ENCODE data around the gene ANKRD44. TPM values are rescaled to one million over a fixed set of nuclear protein-coding genes. Genes with fewer than 3 reads are reported as not detected.

Gene ANKRD44
- polyA plus RNA-seq, 2 of the 4 experiments (the other 2 are of a cell fraction), result 0.97 to 5.9 TPM

DNA sequence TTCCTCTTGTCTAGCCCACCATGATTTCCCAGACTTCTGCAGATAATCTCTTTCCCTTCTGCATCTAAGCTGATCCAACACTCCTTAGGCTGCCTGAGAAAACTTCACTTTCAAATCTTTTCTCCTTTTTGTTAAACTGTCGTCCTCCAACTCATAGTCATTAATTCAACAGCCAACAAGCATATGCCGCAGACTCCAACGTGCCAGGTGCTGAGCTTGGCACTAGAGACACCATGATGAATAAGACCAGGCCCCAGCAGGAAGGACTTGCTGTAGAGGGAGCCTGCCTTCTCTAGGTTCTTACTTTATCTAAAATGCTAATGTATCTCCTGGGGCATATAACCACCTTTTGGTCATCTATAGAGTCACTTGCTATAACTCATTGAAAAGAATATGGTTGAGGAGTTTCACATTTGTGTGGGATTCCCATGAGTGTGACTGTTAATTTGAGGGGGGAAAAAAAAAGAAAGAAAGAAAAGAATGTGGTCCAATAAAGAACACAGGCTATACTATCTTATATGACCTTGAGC lies 51.0 kb downstream of the ANKRD44 start:
- CTCF ChIA-PET, result no interaction called here
- ATAC-seq, result no peak
- 74% methylated on average over 3 of the region's 3 CpGs for WGBS (ENCODE audit: missing lambda C conversion rate)
- no peaks in the 10 kb centered on the region for H3K9me3 ChIP-seq
- no peak for TF ChIP-seq NPAS2 (CRISPR knock-in tag; IDR thresholded peaks at IDR 0.05; ENCODE audit: borderline replicate concordance)
- TF ChIP-seq POLR2AphosphoS2 (conservative IDR thresholded peaks at IDR 0.05; ENCODE audit: low read length), result no peak
- TF ChIP-seq TP53 (CRISPR knock-in tag; IDR thresholded peaks at IDR 0.05), result no peak
- TF ChIP-seq RNF2 (IDR thresholded peaks at IDR 0.05; ENCODE audit: borderline replicate concordance, low read depth), result no peak
- no peak for TF ChIP-seq MYC (IDR thresholded peaks at IDR 0.05; ENCODE audit: borderline replicate concordance, low read length)
- TF ChIP-seq, protein P1, sequence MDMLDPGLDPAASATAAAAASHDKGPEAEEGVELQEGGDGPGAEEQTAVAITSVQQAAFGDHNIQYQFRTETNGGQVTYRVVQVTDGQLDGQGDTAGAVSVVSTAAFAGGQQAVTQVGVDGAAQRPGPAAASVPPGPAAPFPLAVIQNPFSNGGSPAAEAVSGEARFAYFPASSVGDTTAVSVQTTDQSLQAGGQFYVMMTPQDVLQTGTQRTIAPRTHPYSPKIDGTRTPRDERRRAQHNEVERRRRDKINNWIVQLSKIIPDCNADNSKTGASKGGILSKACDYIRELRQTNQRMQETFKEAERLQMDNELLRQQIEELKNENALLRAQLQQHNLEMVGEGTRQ (IDR thresholded peaks at IDR 0.05), result no peak
- no peak overlapping the region for H3K4me2 ChIP-seq
- H3K27ac ChIP-seq, result no peak overlapping the region
- FAIRE-seq, result no peak
- DNase-seq (ENCODE audit: low read depth in 1 of 2, low spot score in 1 of 2), result no peak
- no peak overlapping the region for H3K4me3 ChIP-seq
- H3K4me1 ChIP-seq, result no peaks in the 10 kb centered on the region
- POLR2A ChIA-PET, result no interaction called here

DNA sequence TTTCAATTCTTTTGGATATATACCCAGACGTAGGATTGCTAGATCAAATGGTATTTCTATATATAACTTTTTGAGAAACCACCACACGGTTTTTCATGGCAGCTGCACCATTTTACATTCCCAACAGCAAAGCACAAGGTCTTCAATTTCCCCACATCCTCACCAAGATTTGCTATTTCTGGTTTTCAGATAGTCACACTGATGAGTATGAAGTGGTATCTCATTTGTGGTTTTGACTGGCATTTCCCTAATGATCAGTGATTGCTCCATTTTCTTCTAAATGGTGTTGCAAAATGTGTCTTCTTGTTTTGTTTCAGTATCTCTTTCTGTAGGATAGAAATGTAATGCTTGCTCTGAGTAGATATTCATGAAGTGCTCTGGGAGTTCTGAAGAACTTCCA lies 52.0 kb downstream of the ANKRD44 start:
- no peak for FAIRE-seq

DNA sequence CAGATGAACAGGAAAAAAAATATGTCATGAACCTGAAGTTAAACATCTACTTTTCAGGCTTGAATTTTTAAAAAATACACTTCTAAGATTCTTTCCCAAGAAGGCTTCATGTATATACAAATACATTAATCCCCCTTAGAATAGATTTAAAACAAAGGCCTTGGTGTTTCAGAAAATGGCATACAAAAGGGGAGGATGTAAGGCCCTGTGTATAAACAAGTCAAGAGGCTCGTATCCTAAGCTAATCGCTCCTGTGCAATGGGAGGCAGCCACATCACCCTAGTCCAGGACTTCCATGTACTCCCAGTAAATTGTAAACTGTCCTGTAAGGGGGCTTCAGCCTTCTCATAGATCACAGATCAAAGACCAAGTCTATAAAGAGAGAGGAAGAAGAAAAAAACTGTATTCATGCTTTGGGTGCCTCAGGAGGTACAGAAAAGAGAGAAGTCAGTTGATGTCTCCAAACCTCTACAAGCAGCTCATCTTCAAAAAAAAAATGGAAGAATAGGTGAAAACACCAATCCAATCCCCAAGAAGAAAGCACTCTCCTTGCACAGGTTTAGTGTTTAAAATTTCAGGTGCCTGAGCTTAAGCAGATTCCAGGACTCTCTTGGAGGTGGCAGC lies 53.9 kb downstream of the ANKRD44 start:
- no peak for FAIRE-seq
- ChIA-PET POLR2A (no interaction called here), CTCF (interaction anchor here (1.0 kb wide), 1 partner anchor 20 kb away, joined by 3 read pairs; no protein-coding TSS in a partner anchor)
- WGBS (ENCODE audit: missing lambda C conversion rate), result 77% methylated on average over 2 of the region's 2 CpGs
- Histone ChIP-seq H3K4me1 (no peaks in the 10 kb centered on the region), H3K4me2 (no peak overlapping the region), H3K9me3 (no peaks in the 10 kb centered on the region), H3K27ac (no peak overlapping the region), H3K4me3 (no peak overlapping the region)
- no peak for ATAC-seq
- no peak for TF ChIP-seq POLR2AphosphoS2 (conservative IDR thresholded peaks at IDR 0.05; ENCODE audit: low read length)
- no peak for TF ChIP-seq JUN (IDR thresholded peaks at IDR 0.05)
- no peak for TF ChIP-seq TP53 (CRISPR knock-in tag; IDR thresholded peaks at IDR 0.05)
- TF ChIP-seq, protein P2, sequence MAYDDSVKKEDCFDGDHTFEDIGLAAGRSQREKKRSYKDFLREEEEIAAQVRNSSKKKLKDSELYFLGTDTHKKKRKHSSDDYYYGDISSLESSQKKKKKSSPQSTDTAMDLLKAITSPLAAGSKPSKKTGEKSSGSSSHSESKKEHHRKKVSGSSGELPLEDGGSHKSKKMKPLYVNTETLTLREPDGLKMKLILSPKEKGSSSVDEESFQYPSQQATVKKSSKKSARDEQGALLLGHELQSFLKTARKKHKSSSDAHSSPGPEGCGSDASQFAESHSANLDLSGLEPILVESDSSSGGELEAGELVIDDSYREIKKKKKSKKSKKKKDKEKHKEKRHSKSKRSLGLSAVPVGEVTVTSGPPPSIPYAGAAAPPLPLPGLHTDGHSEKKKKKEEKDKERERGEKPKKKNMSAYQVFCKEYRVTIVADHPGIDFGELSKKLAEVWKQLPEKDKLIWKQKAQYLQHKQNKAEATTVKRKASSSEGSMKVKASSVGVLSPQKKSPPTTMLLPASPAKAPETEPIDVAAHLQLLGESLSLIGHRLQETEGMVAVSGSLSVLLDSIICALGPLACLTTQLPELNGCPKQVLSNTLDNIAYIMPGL (CRISPR knock-in tag; IDR thresholded peaks at IDR 0.05; ENCODE audit: borderline replicate concordance), result no peak
- TF ChIP-seq CEBPB (IDR thresholded peaks at IDR 0.05), result no peak
- TF ChIP-seq, protein P3, sequence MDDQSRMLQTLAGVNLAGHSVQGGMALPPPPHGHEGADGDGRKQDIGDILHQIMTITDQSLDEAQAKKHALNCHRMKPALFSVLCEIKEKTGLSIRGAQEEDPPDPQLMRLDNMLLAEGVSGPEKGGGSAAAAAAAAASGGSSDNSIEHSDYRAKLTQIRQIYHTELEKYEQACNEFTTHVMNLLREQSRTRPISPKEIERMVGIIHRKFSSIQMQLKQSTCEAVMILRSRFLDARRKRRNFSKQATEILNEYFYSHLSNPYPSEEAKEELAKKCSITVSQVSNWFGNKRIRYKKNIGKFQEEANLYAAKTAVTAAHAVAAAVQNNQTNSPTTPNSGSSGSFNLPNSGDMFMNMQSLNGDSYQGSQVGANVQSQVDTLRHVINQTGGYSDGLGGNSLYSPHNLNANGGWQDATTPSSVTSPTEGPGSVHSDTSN (IDR thresholded peaks at IDR 0.05), result no peak
- DNase-seq (ENCODE audit: low read depth in 1 of 2, low spot score in 1 of 2), result no peak

More for the DNA sequence above, 52.0 kb downstream of the ANKRD44 start:
- no peaks in the 10 kb centered on the region for H3K4me1 ChIP-seq
- ChIA-PET POLR2A (no interaction called here), CTCF (no interaction called here)
- TF ChIP-seq, protein P4, sequence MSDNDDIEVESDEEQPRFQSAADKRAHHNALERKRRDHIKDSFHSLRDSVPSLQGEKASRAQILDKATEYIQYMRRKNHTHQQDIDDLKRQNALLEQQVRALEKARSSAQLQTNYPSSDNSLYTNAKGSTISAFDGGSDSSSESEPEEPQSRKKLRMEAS (IDR thresholded peaks at IDR 0.05), result no peak
- TF ChIP-seq NFE2L2 (conservative IDR thresholded peaks at IDR 0.05; ENCODE audit: low read length) (no peak), TFCP2L1 (CRISPR knock-in tag; IDR thresholded peaks at IDR 0.05) (no peak), NPAS2 (CRISPR knock-in tag; IDR thresholded peaks at IDR 0.05; ENCODE audit: borderline replicate concordance) (no peak), MAZ (IDR thresholded peaks at IDR 0.05; ENCODE audit: borderline replicate concordance, low read depth, low read length) (no peak), CBX8 (IDR thresholded peaks at IDR 0.05) (no peak), JUN (IDR thresholded peaks at IDR 0.05) (no peak), RNF2 (IDR thresholded peaks at IDR 0.05; ENCODE audit: borderline replicate concordance, low read depth) (no peak), CEBPB (IDR thresholded peaks at IDR 0.05) (no peak), MAFK (IDR thresholded peaks at IDR 0.05; ENCODE audit: partially characterized antibody) (no peak), CHD4 (IDR thresholded peaks at IDR 0.05; ENCODE audit: borderline replicate concordance) (no peak), HEYL (CRISPR knock-in tag; IDR thresholded peaks at IDR 0.05) (no peak), MYC (IDR thresholded peaks at IDR 0.05; ENCODE audit: borderline replicate concordance, low read length) (no peak), GATA3 (IDR thresholded peaks at IDR 0.05; ENCODE audit: borderline replicate concordance) (no peak), SREBF2 (IDR thresholded peaks at IDR 0.05) (no peak), ZFP36 (IDR thresholded peaks at IDR 0.05; ENCODE audit: borderline replicate concordance, partially characterized antibody) (no peak)
- TF ChIP-seq, protein P5, sequence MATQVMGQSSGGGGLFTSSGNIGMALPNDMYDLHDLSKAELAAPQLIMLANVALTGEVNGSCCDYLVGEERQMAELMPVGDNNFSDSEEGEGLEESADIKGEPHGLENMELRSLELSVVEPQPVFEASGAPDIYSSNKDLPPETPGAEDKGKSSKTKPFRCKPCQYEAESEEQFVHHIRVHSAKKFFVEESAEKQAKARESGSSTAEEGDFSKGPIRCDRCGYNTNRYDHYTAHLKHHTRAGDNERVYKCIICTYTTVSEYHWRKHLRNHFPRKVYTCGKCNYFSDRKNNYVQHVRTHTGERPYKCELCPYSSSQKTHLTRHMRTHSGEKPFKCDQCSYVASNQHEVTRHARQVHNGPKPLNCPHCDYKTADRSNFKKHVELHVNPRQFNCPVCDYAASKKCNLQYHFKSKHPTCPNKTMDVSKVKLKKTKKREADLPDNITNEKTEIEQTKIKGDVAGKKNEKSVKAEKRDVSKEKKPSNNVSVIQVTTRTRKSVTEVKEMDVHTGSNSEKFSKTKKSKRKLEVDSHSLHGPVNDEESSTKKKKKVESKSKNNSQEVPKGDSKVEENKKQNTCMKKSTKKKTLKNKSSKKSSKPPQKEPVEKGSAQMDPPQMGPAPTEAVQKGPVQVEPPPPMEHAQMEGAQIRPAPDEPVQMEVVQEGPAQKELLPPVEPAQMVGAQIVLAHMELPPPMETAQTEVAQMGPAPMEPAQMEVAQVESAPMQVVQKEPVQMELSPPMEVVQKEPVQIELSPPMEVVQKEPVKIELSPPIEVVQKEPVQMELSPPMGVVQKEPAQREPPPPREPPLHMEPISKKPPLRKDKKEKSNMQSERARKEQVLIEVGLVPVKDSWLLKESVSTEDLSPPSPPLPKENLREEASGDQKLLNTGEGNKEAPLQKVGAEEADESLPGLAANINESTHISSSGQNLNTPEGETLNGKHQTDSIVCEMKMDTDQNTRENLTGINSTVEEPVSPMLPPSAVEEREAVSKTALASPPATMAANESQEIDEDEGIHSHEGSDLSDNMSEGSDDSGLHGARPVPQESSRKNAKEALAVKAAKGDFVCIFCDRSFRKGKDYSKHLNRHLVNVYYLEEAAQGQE (IDR thresholded peaks at IDR 0.05), result no peak
- DNase-seq (ENCODE audit: low read depth in 1 of 2, low spot score in 1 of 2) (no peak), ATAC-seq (no peak)
- no peak overlapping the region for H3K4me2 ChIP-seq
- no peak overlapping the region for H3K4me3 ChIP-seq
- no peaks in the 10 kb centered on the region for H3K9me3 ChIP-seq
- WGBS (ENCODE audit: missing lambda C conversion rate), result 77% methylated on average over 2 of the region's 2 CpGs
- H3K27ac ChIP-seq, result no peak overlapping the region

Measured in A549 (cell line).